Stimulated activated CD4-positive, alpha-beta T cell treated with anti-CD3 and anti-CD28 coated beads, Interleukin-15, amount 100 ng/mL, for 1 hour (primary cell): Measurements from ENCODE around the gene PACS1.

Source experiments
- DNase-seq, 2 donors: peaks; one replicate each; pipeline ENCODE4 v3.0.0-alpha.2; 2020; ENCODE audit warnings: low read depth in 1 of 2, low spot score in 1 of 2

PACS1 gene

DNA sequence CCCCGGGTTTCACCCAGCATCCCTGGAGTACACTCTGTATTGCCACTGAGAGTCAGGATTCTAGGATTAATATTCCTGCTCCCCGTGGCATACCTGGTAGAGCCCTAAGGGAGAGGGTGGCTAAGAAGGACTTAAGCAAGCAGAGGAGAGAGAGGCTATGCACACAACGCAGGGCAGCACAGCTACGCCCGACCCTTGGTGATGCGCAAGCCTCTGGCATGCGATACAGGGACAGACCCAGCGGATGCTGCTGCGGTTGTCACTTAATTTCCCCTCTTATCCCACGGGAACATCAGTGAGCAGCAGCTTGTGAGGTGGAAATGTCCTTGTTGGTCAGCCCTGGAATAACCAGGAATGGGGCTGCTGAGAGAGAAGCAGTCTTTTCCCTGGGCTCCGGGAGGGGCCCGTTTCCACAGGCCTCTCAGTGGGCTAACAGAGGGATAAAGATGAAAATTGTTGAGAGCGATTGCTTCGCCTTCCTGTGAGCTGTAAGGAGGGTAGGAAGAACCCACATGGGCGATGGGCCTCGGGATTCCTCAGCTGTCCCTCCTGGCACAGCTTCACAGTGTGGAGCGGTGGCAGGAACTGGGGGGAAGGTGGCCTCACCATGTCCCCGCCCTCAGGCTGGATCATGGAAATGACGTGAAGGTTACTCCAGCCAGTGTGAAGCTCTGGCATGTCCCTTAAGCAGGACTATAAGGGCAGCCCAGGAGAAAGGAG, 149.9 kb downstream of the PACS1 start:
- no peak for DNase-seq

DNA sequence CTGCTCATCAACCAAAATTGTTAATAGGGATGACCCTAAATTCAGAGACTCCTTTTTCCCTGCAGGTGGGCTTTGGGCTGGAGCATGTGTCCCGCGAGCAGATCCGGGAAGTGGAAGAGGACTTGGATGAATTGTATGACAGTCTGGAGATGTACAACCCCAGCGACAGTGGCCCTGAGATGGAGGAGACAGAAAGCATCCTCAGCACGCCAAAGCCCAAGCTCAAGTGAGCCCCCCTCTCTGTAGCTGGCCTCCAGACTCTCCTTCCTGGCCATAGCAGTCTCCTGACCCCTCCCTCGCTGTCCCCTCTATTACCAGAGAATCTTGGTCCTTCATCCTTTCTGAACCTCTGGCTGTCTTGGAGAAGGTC, 150.5 kb downstream of the PACS1 start:
- no peak for DNase-seq

DNA sequence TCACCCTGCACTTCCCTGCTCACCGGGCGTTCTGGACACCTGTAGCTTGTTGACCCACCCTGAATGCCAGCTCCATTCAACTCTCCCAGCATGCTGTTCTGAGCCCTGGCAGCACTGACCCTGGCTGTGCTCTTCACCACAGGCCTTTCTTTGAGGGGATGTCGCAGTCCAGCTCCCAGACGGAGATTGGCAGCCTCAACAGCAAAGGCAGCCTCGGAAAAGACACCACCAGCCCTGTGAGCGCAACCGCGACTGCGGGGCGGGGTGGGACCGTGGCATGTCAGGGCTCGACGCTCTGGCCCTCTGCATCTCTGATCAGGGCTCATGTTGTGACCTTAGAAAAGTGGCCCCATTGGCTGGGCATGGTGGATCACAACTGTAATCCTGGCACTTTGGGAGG, 150.9 kb downstream of the PACS1 start:
- DNase-seq, result no peak

DNA sequence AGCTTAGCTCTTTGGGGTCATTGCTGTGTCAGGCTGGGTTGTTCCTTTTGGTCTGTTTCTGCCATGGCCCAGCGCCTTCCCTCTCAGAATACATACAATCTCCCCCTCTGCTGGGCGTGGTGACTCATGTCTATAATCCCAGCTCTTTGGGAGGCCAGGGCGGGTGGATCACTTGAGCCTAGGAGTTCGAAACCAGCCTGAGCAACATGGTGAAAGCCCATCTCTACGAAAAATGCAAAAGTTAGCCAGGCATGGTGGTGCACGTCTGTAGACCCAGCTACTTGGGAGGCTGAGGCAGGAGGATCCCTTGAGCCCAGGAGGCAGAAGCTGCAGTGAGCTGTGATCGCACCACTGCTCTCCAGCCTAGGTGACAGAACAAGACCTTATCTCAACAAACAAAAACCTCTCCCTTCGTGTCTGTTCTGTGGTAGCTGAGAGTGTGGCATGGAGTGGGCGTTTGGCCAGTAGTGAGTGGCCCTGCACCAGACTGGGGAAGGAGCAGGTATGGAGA, 151.7 kb downstream of the PACS1 start:
- DNase-seq, result no peak

DNA sequence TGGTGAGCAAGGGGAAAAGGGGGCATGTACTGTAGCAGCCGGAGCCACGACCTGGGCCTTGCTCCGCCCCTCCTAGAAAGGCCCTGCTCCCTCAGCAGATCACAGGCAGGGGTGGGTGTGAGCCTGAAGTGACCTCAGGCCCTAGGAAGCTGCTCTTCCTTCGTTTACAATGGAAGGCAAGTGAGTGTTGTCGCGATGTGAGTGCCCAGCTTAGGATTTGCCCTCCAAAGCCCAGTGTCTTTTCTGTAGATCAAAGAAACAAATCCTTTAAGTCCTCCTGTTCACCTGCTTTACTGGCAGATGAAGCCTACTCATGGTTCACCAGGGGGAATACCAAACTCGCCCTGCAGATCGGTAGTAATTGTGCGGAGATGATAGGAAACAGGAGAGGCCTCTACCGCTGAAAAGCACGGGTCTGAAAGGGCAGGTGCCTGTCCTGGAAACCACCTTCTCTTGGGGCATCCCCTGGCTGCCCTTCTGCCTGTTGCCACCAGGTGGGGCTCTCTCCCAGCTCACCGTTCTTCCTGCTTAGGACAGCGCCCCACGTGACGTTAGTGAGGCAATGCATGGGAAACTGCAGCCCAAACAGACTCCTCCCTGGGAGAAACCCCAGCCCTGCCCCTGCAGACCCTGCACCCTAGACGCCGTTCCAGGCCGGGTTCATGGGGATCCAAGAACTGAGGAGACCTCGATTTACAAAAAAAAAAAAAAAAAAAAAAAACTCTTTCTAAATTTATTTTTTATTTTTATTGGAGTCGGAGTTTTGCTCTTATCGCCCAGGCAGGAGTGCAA, 152.5 kb downstream of the PACS1 start:
- peak; percentile 86 to 87 for DNase-seq

DNA sequence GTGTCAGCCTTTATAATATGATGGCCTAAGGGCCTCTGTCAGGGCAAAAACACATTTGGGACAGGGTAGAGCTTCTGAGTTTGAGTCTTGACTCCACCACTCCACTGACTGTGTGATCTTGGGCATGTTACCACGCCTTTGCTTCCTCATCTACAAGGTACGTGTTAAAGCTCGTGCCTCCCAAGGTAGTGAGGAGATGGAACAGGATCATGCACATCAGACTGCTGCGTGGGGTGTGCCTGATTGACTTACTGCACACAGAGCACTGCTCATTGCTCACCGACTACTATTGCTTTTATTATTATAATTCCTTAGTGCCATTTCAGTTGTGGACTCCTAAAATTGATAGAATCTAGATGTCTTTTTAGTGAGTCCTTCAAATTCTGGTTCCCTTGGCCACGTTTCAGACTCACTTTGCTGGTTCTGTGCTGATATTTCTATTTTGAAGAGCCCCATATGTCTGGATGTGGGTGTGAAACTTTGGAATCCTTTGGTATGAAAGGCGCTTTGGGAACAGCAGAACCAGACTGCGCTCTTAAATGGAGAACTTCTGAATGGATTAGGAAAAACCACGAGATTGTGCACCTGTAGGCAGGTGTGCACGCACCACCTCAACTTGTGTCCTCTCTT, 154.3 kb downstream of the PACS1 start:
- no peak for DNase-seq

DNA sequence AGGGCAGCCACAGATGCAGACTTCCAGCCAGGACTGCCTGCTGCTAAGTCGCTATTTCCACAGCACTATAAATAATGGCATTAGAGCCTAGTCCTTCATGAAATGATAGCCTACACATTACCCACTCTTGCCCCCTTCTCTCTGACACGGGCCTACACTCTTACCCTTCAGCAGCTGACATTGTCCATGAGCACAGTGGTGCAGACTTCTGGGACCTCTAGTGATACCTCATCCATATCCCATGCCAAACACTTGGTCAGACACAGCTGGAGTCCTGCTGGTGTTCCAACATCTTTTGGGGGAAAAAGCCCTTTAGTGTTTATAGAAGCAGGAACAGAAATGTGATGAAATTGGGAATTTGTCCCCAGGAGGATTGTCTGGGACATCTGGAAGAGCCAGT, 155.0 kb downstream of the PACS1 start:
- DNase-seq, result no peak

DNA sequence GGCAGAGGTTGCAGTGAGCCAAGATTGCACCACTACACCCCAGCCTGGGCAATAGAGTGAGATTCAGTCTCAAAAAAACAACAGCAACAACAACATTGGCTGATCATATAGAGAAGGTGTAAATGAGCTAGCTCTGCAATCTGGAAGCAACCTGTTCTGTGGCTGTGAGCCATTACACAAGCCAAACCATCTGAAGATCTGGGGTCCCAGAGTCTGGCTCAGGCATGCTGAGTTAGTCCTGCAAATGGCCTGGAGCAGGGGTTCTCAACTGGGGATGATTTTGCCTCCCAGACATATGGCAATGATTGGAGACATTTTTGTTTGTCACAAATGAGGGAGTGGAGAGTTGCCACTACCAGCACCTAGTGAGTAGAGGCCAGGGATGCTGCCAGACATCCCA, 156.0 kb downstream of the PACS1 start:
- DNase-seq, result no peak

DNA sequence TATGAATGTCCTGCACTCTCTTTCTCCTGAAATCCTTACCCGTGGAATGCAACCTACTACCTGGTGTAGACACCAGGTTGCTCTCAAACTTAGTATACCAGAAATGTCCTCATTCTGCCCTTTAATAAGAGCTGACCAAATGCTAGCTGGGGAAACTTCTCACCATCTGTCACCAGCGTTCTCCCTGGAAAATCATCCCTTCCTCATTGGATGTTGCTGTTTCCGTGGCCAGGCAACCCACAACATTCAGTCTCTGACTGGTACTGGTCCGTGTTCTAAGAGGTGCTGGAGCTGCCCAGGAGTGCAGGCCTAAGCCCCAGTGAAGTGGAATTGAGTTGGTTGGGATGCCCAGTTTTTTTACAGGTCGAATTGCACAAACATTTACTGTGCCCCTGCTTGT, 157.6 kb downstream of the PACS1 start:
- DNase-seq, result no peak

DNA sequence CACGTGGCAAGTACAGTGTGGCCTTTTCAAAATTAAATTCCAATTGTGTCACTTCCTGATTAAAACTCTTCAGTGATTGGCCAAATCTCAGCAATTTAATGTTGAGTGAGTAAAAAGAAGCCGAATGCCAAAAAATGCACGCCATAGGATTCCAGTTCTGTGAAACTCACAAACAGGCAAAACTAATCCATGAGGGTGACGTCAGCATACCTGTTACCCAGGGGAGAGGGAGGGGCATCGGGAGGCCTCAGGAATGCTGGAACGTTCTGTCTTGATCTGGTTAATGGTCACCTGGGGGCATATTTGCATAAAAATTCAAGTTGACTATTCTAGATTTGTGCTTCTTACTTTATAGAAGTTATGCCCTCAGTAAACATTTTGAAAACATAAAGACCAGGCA, 158.4 kb downstream of the PACS1 start:
- no peak for DNase-seq

DNA sequence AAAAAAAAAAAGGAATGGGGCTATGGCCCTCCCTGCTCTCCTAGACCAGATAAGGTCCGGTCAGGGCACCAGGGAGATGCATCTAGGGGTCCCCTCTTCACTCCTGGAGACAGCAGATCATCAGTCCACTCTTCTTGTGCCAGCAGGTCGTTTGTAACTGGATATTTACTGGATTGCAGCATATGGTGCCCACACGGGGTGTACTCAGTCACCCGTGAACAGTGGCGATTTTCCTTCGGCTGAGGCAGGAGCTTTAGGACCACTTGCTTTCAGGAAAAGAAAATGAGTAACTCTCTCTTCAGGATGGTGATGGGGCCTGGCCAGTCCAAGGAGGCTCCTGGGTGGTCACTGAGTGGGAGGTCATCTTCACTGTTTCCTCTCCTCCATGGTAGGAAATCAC, 160.1 kb downstream of the PACS1 start:
- DNase-seq, result no peak

DNA sequence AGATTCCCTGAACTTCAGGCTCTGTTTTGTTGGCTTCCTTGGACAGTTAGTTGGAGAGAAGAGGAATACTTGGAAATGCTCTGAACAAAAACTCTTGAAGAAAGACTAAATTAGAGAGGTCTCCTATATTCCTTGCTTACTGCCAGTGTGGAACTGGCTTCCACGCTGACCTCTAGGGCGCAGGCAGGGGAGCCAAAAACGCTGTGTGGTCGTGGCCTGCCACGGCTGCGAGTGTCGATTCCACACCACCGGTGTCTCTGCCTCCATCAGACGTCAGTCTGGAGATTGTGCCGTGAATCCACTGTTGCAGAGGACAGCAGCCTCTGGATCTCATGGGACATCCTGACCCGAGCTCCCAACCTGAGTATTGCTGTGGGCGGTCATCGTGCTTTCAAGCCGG, 160.9 kb downstream of the PACS1 start:
- no peak for DNase-seq

DNA sequence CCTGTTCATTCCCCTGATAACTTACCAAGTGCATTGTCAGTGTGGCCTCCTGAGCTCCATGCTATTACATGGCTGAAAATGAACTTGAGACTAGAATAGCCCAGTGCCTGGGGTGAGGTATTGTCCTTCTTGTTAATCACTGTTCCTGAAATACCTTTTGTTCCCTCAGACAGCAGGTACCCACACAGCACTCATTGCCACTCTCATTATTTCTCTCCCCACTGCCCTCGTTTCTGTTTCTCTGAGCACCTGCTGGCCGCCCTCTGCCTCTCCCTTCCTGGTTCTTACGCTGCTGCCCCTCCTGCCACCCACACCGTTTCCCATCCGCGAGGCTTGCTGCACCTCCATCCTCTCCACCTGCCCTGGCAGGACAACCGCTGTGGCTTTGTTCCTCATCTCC, 161.5 kb downstream of the PACS1 start:
- DNase-seq, result no peak

DNA sequence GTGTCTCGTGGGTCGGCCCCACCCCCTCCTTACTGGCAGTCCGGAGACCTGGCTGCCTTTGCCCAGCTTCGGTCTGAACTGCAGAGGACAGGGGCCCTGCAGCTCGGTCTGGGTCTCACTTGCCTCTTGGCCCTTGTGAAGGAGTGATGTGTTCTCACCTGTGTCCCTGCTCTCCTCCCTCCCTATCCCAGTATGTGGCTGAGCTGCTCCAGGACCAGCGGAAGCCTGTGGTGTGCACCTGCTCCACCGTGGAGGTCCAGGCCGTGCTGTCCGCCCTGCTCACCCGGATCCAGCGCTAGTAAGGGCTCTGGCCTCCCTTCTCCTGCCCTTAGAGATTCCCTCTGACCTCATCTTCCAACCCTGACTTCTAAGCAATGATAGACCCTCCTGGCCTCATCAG, 162.7 kb downstream of the PACS1 start:
- no peak for DNase-seq

DNA sequence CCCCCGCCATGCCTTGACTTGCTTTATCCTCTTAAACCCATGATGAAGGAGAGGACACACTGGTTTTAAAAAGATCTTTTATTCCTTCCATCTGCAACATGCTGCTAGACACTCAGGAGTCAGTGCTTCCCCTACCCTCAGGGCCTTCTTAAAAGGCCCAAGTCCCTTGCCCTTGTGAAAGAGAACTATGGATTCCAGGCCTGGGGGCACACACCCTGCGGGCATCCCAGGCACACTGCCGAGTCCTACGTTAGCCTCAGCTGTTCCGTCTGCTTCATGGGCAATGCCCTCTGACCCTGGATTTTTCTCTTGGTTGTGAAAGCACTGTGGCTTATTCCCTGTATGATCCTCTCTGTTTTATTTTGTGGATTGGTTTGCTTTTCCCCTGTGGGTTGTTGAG, 163.2 kb downstream of the PACS1 start:
- no peak for DNase-seq

DNA sequence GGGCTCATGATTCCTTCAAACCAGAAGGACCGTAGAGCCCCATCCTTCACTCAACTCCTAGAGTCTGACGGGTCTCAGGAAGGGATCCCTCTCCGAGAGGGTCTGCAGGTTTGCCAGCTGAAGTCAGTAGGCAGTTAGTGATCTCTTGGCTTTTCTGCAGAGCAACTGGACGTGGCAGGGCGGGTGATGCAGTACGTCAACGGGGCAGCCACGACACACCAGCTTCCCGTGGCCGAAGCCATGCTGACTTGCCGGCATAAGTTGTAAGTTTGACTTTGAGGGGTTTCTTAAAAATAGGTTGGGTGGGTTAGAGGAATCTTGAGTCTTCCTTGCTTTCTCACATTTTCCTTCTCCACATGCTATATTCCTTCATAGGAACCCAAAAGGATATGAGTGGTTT, 165.1 kb downstream of the PACS1 start:
- DNase-seq, result no peak

DNA sequence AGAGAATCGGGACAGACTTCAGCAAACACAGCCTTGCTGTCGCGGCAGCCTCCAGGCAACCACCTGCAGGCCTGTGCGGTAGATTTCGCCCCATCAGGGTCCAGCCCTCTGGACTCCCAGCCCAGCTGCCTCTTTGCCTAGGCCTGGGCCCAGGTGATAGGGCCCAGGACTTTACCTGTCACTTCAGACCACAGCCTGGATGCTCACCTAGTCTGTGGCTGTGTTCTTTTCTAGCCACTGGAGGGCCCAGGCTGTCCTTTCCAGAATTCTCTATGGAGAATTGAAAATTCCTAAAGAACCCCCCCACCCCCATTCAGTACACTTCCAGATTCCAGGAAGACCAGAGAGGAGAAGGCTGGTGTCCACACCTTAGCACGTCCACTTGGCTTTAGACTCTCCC, 167.8 kb downstream of the PACS1 start:
- DNase-seq, result no peak

DNA sequence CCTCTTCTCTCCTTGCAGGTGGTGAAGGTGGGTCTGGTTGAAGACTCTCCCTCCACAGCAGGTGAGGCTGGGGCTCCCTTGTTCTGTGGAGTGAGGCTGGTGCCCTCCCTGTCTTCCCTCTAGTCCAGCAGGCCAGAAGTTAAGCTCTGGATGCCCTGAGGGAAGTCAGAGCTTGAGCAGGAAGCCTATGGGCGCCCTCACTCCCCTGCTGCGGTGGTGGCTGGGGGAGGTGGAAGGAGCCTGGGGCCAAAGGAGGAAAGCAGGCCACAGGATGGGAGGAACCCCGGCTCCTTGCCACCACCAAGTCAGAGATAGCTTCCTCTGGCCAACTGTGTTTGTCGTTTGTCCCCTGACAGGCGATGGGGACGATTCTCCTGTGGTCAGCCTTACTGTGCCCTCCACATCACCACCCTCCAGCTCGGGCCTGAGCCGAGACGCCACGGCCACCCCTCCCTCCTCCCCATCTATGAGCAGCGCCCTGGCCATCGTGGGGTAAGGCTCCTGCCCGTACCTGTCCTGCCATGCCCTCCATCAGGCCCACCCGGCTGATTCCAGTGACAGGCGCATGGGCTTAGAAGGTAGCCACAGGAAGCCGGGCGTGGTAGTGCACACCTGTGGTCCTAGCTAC, 168.8 kb downstream of the PACS1 start:
- no peak for DNase-seq

DNA sequence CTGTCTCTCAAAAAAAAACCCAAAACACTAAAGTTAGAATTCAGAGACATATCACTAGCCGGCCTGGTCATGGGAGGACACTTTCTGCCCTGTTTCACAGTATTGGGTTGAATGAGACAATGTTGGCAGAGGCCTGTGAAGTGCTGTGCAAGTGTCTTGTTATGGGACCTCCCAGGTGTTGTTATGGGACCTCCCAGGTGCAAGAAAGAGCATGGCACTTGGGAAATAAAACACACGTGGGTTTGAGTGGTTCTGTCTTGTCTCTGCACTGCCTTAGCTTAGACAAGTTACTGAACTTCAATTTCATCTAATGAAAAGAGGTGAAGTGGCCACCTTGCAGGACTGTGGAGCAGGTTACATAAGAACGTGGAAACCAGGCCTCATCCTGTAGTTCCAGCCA, 169.4 kb downstream of the PACS1 start:
- no peak for DNase-seq

DNA sequence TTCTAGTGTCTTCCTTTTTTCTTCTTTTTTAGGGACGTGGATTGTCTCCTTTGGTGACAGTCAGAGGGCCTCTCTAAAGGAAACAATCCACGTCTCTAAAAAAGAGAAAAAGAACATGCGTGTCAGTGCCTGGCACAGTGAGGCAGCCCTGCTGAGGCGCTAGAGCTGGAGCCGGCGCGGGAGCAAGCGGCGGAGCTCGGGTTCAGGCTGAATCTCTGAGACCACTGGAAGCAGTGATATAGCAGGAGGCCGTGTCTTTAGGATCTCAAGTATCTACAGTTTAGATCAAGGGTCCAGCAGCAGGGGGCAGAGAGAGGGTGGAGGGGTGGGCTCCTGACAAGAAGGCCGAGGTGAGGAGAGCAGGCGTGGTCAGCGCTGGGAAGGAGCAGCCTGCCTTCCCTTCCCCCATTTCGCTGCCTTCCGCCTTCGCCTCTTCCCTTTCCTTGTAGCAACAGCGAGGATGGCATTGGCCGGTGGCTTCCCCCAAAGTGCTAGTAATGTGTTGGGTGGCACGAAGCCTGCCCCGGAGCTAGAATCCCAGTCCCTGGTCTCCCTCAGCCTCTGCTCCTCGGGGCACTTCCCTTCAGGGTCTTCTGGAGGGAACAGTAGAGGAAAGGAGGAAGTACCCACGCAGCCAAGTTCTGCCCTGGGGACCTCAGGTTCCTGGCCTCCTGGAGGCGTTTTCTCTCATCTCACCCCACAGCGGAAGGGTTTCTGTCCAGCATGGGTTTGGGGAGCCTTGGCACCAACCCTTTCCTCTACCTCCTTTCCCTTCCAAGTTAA, 170.1 kb downstream of the PACS1 start:
- DNase-seq, result no peak

DNA sequence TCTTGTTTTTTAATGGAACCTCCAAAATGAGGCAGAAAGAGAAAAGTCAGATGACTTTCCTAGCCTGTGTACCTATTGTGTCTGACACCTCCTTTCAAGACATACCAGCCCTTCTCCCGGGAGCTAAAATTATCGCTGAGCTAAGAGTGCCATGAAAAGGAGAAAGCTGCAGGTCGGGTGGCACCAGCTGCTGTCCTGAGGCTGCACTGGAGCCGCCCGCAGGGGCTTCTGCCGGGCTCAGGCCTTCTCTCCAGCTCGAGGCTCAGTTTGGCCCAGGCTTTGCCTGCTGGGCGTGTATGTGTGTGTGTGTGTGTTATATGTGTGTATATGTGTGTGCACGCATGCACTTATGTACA, 170.7 kb downstream of the PACS1 start:
- DNase-seq, result no peak
